ENCODE data around the gene ZFYVE28.

- TF ChIP-seq CTCF (IDR thresholded peaks at IDR 0.05) (no peak), POLR2A (IDR thresholded peaks at IDR 0.05) (no peak)
These were observed 181.3 kb downstream of the ZFYVE28 start for GRCh38 chr4:2236944-2237666.
